Measurements from ENCODE around the gene OR1N2. TPM values are rescaled to one million over a fixed set of nuclear protein-coding genes. Genes with fewer than 3 reads are reported as not detected.
"Not testable (repeated sequence)": the region's sequence is repeated elsewhere in the genome, so short reads cannot be mapped to it uniquely, and the experiment has no call there.

The OR1N2 gene, protein sequence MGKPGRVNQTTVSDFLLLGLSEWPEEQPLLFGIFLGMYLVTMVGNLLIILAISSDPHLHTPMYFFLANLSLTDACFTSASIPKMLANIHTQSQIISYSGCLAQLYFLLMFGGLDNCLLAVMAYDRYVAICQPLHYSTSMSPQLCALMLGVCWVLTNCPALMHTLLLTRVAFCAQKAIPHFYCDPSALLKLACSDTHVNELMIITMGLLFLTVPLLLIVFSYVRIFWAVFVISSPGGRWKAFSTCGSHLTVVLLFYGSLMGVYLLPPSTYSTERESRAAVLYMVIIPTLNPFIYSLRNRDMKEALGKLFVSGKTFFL
- total RNA-seq = not detected

DNA sequence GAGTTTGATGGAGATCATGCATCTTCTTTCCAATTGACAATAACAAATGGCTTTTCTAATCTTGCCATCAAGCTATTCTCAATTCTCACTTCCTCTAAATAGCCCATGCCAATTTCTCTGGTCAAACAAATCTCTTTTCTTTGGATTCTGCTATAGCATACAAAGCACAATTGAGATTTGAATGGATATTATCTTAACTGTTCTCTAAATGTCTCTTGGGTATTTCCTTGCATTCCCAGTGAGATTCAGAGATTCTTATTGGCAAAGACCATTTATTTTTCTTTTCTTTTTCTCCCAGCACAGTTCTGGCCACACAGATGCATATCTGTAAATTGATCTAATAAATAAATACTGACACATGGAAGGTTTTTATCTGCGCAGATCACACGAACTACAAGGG is at the start of gene OR1N2:
TSS of gene OR1N2 (plus strand) at position 301 of the 400 bp plus-strand sequence. CDS start 100 bp downstream, outside the sequence.
- CTCF ChIA-PET = no interaction called here
- H3K36me3 Mint-ChIP-seq (ENCODE audit: low read depth) = no peaks in the 10 kb centered on the region
- H3K27ac Mint-ChIP-seq = no peak within 1 kb of the TSS
- no peak within 1 kb of the TSS for H3K4me3 Mint-ChIP-seq
- H3K27me3 Mint-ChIP-seq = peaks cover 23% of the 10 kb centered on the region
- POLR2A ChIA-PET = no interaction called here
- DNase-seq = no peak
- H3K4me1 Mint-ChIP-seq = no peaks in the 10 kb centered on the region
- H3K9me3 Mint-ChIP-seq = no peaks in the 10 kb centered on the region

DNA sequence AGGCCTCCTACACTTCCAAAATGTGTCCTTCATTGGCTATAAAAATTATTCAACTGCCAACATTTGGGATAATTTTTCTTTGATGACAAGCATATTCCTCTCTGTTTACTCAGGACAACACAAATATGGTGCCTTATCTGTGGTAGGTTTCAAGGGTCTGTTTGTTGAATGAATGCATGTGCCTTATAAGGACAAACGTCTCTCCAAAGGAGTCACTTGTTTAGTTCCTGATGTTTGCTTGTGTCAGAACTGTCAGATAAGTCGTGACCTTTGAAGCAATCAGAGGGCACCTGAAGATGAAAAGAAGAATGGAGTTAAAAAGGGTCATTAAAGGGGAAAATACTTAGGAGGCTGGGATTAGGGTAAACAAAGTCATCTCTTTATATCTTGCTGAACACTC is 45.9 kb upstream of the OR1N2 start:
- CTCF ChIA-PET = no interaction called here
- POLR2A ChIA-PET = no interaction called here
- H3K27ac Mint-ChIP-seq = no peak overlapping the region

GRCh38 chr9:122510502-122510901 is 42.4 kb upstream of the OR1N2 start, which contains the start of gene OR1J2:
TSS of gene OR1J2 (plus strand) at chr9:122510802. CDS start at chr9:122510802, 0 bp downstream.
- Mint-ChIP-seq H3K4me1 (no peaks in the 10 kb centered on the region), H3K36me3 (ENCODE audit: low read depth) (no peaks in the 10 kb centered on the region), H3K27ac (no peak within 1 kb of the TSS), H3K9me3 (no peaks in the 10 kb centered on the region), H3K4me3 (no peak within 1 kb of the TSS), H3K27me3 (peaks cover 36% of the 10 kb centered on the region)
- POLR2A ChIA-PET = no interaction called here
- DNase-seq = no peak
- CTCF ChIA-PET = no interaction called here

More for the DNA sequence above, 45.9 kb upstream of the OR1N2 start:
- no peak overlapping the region for H3K4me3 Mint-ChIP-seq
- no peaks in the 10 kb centered on the region for H3K9me3 Mint-ChIP-seq
- no peak for DNase-seq
- H3K27me3 Mint-ChIP-seq = peaks cover 34% of the 10 kb centered on the region
- no peaks in the 10 kb centered on the region for H3K4me1 Mint-ChIP-seq
- H3K36me3 Mint-ChIP-seq (ENCODE audit: low read depth) = no peaks in the 10 kb centered on the region

DNA sequence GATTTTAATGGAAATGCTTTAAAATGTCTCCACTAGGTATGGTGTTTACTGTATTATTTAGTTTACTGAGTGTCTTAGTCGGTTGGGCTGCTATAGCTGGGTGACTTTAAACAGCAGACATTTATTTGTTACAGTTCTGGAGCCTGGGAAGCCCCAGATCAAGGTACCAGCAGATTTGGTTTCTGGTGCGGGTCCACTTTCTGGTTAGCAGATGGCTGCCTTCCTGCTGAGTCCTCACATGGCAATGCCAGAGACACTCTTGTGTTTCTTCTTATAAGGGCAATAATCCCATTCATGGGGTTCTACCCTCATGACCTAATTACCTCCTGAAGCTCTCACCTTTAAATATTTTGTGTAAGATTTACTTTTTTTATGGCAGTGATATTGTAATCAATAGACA is 34.7 kb upstream of the OR1N2 start:
- no peak overlapping the region for H3K4me3 Mint-ChIP-seq
- no peaks in the 10 kb centered on the region for H3K4me1 Mint-ChIP-seq
- ChIA-PET POLR2A (no interaction called here), CTCF (interaction anchor here (1.0 kb wide), 1 partner anchor 14 kb away, joined by 3 read pairs; no protein-coding TSS in a partner anchor)
- no peaks in the 10 kb centered on the region for H3K36me3 Mint-ChIP-seq (ENCODE audit: low read depth)
- no peaks in the 10 kb centered on the region for H3K9me3 Mint-ChIP-seq
- DNase-seq = no peak
- H3K27me3 Mint-ChIP-seq = peaks cover 6% of the 10 kb centered on the region
- H3K27ac Mint-ChIP-seq = no peak overlapping the region

- Mint-ChIP-seq H3K27ac (no peak within 1 kb of the TSS), H3K27me3 (peaks cover 4% of the 10 kb centered on the region), H3K36me3 (ENCODE audit: low read depth) (no peaks in the 10 kb centered on the region), H3K9me3 (no peaks in the 10 kb centered on the region), H3K4me3 (no peak within 1 kb of the TSS), H3K4me1 (no peaks in the 10 kb centered on the region)
- no peak for DNase-seq
- ChIA-PET CTCF (interaction anchor here (1.0 kb wide), 1 partner anchor 15 kb away, joined by 3 read pairs; no protein-coding TSS in a partner anchor), POLR2A (no interaction called here)
Measured at GRCh38 chr9:122518841-122519240, 34.1 kb upstream of the OR1N2 start, which contains the start of gene OR1J4. TSS of gene OR1J4 (plus strand) at chr9:122519141. CDS start at chr9:122519141, 0 bp downstream.

GRCh38 chr9:122519376-122519775 is 33.5 kb upstream of the OR1N2 start:
- CTCF ChIA-PET = no interaction called here
- Mint-ChIP-seq H3K9me3 (no peaks in the 10 kb centered on the region), H3K4me3 (no peak overlapping the region)

GRCh38 chr9:122526602-122527001 is 26.3 kb upstream of the OR1N2 start:
- Mint-ChIP-seq H3K9me3 (no peaks in the 10 kb centered on the region), H3K27ac (no peak overlapping the region), H3K4me1 (no peaks in the 10 kb centered on the region), H3K36me3 (ENCODE audit: low read depth) (no peaks in the 10 kb centered on the region), H3K4me3 (no peak overlapping the region), H3K27me3 (peaks cover 11% of the 10 kb centered on the region)
- no peak for DNase-seq
- ChIA-PET POLR2A (no interaction called here), CTCF (no interaction called here)

More at GRCh38 chr9:122519376-122519775, 33.5 kb upstream of the OR1N2 start:
- Mint-ChIP-seq H3K27me3 (peaks cover 2% of the 10 kb centered on the region), H3K4me1 (no peaks in the 10 kb centered on the region), H3K36me3 (ENCODE audit: low read depth) (no peaks in the 10 kb centered on the region), H3K27ac (no peak overlapping the region)
- DNase-seq = no peak
- POLR2A ChIA-PET = no interaction called here

GRCh38 chr9:122527193-122527592 is 25.7 kb upstream of the OR1N2 start, which contains the start of gene OR1N1:
TSS of gene OR1N1 (minus strand) at chr9:122527293. CDS start at chr9:122527293, 0 bp downstream.
- Mint-ChIP-seq H3K4me1 (no peaks in the 10 kb centered on the region), H3K4me3 (no peak within 1 kb of the TSS), H3K9me3 (no peaks in the 10 kb centered on the region), H3K36me3 (ENCODE audit: low read depth) (no peaks in the 10 kb centered on the region), H3K27me3 (peaks cover 11% of the 10 kb centered on the region), H3K27ac (no peak within 1 kb of the TSS)
- no peak for DNase-seq
- ChIA-PET CTCF (no interaction called here), POLR2A (no interaction called here)

- POLR2A ChIA-PET; H3K4me1 Mint-ChIP-seq; CTCF ChIA-PET; H3K27ac Mint-ChIP-seq; H3K9me3 Mint-ChIP-seq; H3K4me3 Mint-ChIP-seq; DNase-seq; H3K36me3 Mint-ChIP-seq (ENCODE audit: low read depth): not testable (repeated sequence)
- H3K27me3 Mint-ChIP-seq = peaks cover 11% of the 10 kb centered on the region
Measured at GRCh38 chr9:122531157-122531556, 21.8 kb upstream of the OR1N2 start.

DNA sequence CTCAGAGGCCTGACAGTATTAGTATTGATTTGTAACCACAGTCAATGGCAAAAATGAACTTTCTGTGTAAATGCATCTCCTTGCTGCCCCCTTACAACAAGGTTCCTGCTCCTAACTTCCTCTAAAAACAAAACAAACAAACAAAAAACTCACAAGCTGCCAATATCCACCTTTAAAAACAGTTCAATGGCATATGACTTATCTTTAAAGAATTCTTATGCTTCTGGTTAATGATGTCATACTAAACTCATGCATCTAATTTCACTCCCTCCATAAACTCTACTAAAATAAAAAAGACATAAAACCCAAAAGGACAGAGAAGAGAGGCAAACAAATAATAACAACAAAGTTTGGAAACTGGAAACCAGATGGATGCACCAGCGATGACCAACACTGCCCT is 16.8 kb upstream of the OR1N2 start:
- H3K4me1 Mint-ChIP-seq = no peaks in the 10 kb centered on the region
- no peaks in the 10 kb centered on the region for H3K27me3 Mint-ChIP-seq
- no peak overlapping the region for H3K4me3 Mint-ChIP-seq
- H3K27ac Mint-ChIP-seq = no peak overlapping the region
- no peaks in the 10 kb centered on the region for H3K36me3 Mint-ChIP-seq (ENCODE audit: low read depth)
- POLR2A ChIA-PET = no interaction called here
- CTCF ChIA-PET = no interaction called here
- no peaks in the 10 kb centered on the region for H3K9me3 Mint-ChIP-seq
- DNase-seq = no peak

- H3K4me1 Mint-ChIP-seq; H3K27me3 Mint-ChIP-seq; CTCF ChIA-PET; H3K27ac Mint-ChIP-seq; H3K36me3 Mint-ChIP-seq (ENCODE audit: low read depth); H3K4me3 Mint-ChIP-seq; POLR2A ChIA-PET; DNase-seq; H3K9me3 Mint-ChIP-seq: not testable (repeated sequence)
Measured at GRCh38 chr9:122537066-122537465, 15.8 kb upstream of the OR1N2 start.

- Mint-ChIP-seq H3K27me3 (peaks cover 5% of the 10 kb centered on the region), H3K4me1 (no peaks in the 10 kb centered on the region), H3K4me3 (no peak overlapping the region), H3K36me3 (ENCODE audit: low read depth) (no peaks in the 10 kb centered on the region), H3K27ac (no peak overlapping the region), H3K9me3 (no peaks in the 10 kb centered on the region)
- DNase-seq = no peak
- POLR2A ChIA-PET = no interaction called here
- CTCF ChIA-PET = no interaction called here
Measured at GRCh38 chr9:122538757-122539156, 14.2 kb upstream of the OR1N2 start.

DNA sequence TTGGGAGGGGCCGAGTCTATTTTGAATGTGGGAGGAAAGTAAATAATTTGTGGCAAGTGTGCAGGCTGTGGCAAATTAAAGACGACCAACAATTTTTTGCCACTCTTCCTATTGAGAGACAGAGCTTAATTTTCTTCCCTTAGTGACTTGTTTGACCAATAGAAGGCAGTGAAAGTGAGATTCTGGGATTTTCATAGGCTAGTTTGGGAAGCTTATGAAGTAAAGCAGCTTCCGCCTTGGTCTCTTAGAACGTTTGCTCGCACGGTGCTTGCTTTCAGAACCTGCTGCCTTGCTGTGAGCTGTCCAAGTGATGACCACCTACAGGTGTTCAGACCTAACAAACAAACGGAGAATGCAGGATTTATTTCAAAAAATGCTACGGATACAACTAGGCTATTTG is 6.7 kb upstream of the OR1N2 start:
- no peak overlapping the region for H3K27ac Mint-ChIP-seq
- H3K27me3 Mint-ChIP-seq = peaks cover 14% of the 10 kb centered on the region
- H3K36me3 Mint-ChIP-seq (ENCODE audit: low read depth) = no peaks in the 10 kb centered on the region
- no peaks in the 10 kb centered on the region for H3K4me1 Mint-ChIP-seq
- no peak overlapping the region for H3K4me3 Mint-ChIP-seq
- no peak for DNase-seq
- no peaks in the 10 kb centered on the region for H3K9me3 Mint-ChIP-seq
- ChIA-PET POLR2A (no interaction called here), CTCF (no interaction called here)

DNA sequence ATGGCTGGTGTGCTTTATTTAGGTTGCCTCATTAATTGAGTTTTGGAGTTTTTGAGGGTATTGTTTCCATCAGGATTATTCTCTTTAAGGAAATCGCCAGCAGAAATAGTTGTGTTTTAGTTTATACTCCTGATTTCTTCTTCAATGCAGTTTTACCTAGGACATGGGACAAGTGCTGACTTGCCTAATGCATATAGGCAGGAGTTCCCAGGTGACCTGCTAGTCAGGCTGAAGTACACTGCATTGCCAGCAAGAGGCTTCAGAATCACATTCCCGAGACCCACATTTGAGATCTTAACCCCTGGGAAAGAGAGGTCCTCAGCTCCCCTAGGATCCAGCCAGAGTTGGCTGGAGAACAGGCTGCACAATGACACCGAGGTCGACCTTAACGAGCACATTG is 1.5 kb upstream of the OR1N2 start:
- H3K4me1 Mint-ChIP-seq = no peaks in the 10 kb centered on the region
- no peaks in the 10 kb centered on the region for H3K9me3 Mint-ChIP-seq
- CTCF ChIA-PET = no interaction called here

More for the DNA sequence above, 1.5 kb upstream of the OR1N2 start:
- Mint-ChIP-seq H3K36me3 (ENCODE audit: low read depth) (no peaks in the 10 kb centered on the region), H3K27ac (no peak overlapping the region), H3K4me3 (no peak overlapping the region), H3K27me3 (peaks cover 18% of the 10 kb centered on the region)
- DNase-seq = no peak
- POLR2A ChIA-PET = no interaction called here
